CD4-positive, alpha-beta T cell treated with Interleukin-4 for 1 hour (primary cell): ENCODE measurements around the gene DNAH14.
"Not testable (repeated sequence)": the region's sequence is repeated elsewhere in the genome, so short reads cannot be mapped to it uniquely, and the experiment has no call there.

Experiments used
- DNase-seq, 2 donors: peaks; one replicate each; pipeline ENCODE4 v3.0.0-alpha.2; 2020 to 2022

Gene DNAH14

GRCh38 chr1:225259542-225259941, 330.1 kb downstream of the DNAH14 start:
- no peak for DNase-seq

DNA sequence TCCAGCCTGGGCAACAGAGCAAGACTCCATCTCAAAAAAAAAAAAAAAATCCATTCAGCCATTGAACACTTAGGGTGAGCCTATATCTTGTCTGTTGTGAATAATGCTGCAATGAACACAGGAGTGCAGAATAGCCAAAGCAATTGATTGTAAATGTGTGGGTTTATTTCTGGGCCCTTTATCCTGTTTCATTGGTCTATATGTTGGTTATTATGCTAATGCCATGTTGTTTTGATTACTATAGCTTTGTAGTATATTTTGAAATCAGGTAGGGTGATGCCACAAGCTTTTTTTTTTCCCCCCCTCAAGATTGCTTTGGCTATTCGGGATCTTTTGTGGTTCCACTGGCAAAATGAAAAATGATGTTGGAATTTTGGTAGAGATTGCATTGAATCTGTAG, 330.8 kb downstream of the DNAH14 start:
- DNase-seq = no peak

DNA sequence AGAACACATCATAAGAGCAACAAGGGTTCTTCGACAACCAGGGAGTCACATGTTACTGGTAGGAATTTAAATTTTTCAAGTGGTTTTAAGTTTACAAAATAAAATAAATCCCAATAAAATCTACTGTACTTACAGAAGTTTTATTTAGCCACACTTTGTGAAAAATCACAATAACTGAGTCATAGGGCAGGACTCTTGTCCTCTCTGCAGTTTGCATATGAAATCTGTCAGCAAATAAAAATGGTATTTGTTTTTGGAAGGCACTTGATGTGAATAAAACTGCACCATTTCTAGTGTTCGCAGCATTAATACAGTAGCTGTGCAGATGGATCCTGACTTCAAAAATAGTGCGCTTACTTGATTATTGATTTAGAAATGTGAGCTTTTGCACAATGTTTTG, 348.0 kb downstream of the DNAH14 start:
- DNase-seq = no peak

GRCh38 chr1:225280563-225280962, 351.1 kb downstream of the DNAH14 start:
- no peak for DNase-seq

- no peak for DNase-seq
These were observed 360.8 kb downstream of the DNAH14 start for GRCh38 chr1:225290244-225290643.

- DNase-seq = no peak
These were observed 370.1 kb downstream of the DNAH14 start for GRCh38 chr1:225299624-225300023.

GRCh38 chr1:225300381-225300780, 370.9 kb downstream of the DNAH14 start:
- DNase-seq = no peak

GRCh38 chr1:225304996-225305395, 375.5 kb downstream of the DNAH14 start:
- DNase-seq = no peak

- DNase-seq = not testable (repeated sequence)
These were observed 381.1 kb downstream of the DNAH14 start for GRCh38 chr1:225310544-225310943.

DNA sequence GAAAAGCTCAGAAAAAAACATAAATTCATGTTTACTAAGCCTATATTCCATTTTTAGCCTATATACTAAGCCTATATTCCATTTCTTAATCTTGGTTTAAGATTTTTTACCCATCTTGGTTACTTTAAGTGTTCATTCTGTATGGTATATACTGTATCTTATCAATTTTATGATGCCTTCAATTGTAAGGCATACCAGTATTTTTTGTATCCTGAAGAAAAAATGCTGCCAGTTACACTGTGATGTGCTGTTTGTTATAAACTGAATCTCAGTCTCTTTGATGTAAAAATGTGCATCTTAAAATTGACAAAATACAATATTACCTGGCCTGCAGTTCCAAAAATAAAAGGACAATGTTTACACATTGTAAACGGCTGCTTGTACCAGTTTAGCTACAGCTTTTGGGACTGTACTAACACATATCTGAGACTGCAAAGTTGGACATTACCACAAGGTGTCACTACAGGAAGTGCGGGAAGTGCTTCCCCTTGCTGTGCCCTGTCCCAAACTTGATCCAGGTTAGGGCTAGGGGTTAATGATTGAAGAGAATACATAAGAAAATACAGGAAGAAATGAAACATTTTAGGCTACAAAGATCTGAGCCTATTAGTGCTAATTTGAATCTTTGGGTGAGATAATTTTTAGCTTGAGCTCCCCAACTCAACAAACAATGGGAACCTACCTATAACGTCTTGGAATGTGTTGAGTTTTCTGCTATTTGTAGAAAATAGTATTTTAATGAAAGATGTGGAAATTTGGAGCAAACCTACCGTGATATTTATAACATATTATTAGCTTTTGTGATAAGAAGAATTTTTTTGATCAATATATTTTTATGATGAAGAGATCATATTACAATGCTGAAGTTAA, 389.5 kb downstream of the DNAH14 start:
- peak in 1 of 2 donors; percentile 32 for DNase-seq

- no peak for DNase-seq
These were observed 390.4 kb downstream of the DNAH14 start for GRCh38 chr1:225319871-225320270.

- DNase-seq = no peak
These were observed 392.3 kb downstream of the DNAH14 start for GRCh38 chr1:225321784-225322183.

DNA sequence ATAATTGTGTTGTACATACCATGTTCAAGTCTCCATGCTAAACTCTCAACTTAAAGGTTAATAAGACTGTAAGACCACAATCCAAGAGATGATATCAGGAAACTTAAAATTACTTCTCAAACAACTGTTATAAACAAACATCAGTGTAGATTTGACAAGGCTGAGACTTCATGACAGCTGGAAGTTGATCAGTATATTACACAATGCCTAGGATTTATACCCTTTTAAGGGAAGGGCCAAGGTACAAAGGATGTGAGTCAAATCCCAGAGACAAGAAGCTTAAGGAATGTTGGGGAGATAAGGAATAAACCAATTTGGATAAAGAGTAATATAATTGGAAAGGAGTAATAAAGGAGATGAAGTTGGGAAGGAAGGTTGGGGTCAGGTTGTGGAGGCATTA, 399.6 kb downstream of the DNAH14 start:
- no peak for DNase-seq

DNA sequence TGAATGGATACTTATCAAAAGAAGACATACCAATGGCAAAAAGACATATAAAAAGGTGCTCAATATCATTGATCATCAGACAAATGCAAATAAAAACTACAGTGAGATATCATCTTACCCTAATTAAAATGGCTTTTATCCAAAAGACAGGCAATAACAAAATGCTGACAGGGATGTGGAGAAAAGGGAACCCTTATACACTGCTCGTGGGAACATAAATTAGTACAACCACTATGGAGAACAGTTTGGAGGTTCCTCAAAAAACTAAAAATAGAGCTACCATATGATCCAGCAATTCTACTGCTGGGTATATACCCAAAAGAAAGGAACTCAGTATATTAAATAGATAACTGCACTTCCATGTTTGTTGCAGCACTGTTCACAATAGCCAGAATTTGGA, 400.5 kb downstream of the DNAH14 start:
- DNase-seq = not testable (repeated sequence)

- no peak for DNase-seq
These were observed 403.2 kb downstream of the DNAH14 start for GRCh38 chr1:225332686-225333085.

- DNase-seq = not testable (repeated sequence)
These were observed 405.8 kb downstream of the DNAH14 start for GRCh38 chr1:225335098-225335778.

GRCh38 chr1:225338545-225338944, 409.1 kb downstream of the DNAH14 start:
- no peak for DNase-seq

- no peak for DNase-seq
These were observed 412.2 kb downstream of the DNAH14 start for GRCh38 chr1:225341642-225342041.

GRCh38 chr1:225342695-225343094, 413.2 kb downstream of the DNAH14 start:
- DNase-seq = no peak

DNA sequence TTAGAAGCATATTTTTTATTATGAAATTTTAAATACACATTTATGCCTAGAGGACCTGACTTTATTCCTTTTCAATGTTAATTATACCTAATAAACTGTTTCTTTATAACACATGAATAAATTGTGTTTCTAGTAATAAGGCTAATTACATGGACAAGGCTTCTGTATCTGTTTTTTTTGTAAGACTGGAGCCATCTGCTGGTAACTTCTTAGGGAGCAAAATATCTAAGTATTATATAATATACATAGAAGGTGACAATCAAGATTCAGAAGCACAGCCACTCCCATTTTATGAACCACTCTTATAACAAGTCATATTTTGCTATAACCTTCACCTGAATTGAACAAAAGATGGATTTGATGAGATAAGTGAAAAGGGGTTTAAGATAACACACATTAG, 414.1 kb downstream of the DNAH14 start:
- peak in 1 of 2 donors; percentile 19 for DNase-seq

DNA sequence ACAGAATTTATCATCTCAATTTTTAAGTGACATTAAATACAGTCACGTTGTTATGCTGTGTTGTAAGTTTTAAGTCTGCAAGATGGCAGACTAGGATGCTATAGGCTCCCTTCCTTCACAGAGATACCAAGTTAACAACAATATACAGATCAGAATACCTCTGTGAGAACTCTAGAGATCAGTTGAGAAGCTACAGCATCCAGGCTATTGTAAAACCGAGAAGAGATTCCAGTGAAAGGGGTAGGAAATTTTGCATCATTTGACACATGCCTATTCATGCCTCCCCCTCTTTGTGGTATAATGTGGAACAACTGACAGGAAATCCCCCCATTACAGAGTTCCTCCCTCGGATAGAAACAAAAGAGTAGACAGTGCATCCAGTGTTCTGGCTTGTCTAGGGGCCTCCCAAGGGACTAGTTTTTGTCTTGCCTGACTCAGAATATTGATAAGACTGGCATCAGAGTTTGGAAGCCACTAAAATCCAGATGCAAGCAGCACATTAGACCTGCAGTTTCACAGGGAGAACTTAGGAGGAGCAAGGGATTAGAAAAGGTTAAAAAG, 417.7 kb downstream of the DNAH14 start:
- DNase-seq = no peak

GRCh38 chr1:225348400-225348799, 418.9 kb downstream of the DNAH14 start:
- no peak for DNase-seq

DNA sequence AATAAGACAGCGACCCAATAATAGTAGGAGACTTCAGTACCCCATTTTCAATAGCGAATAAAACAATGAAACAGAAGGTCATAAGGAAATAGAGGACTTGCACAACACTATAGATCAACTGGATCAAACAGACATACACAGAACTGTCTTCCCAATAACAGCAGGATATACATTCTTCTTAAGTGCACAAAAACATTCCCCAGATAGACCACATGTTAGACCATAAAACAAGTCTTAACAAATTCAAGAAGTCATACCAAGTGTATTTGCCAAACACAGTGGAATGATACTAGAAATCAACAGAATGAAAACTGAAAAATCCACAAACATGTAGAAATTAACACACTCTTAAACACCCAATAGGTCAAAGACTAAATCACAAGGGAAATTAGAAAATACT, 420.4 kb downstream of the DNAH14 start:
- no peak for DNase-seq

GRCh38 chr1:225350872-225351271, 421.4 kb downstream of the DNAH14 start:
- no peak for DNase-seq
